ENCODE results near the gene CNTNAP5.

- TF ChIP-seq ZBTB33 (IDR thresholded peaks at IDR 0.05) (no peak), CTCF (IDR thresholded peaks at IDR 0.05; ENCODE audit: low read depth, low read length, missing input control) (no peak), TAF1 (conservative IDR thresholded peaks at IDR 0.05) (no peak)
Measured at GRCh38 chr2:124063596-124063995, 38.5 kb downstream of the CNTNAP5 start.
